ENCODE results near the gene SPRYD4.
"Not testable (repeated sequence)": the region's sequence is repeated elsewhere in the genome, so short reads cannot be mapped to it uniquely, and the experiment has no call there.

The SPRYD4 gene

GRCh38 chr12:56499452-56499851 is 31.1 kb downstream of the SPRYD4 start:
- H3K9me3 ChIP-seq (ENCODE audit: insufficient read depth, low read depth, low read length); H3F3A ChIP-seq (ENCODE audit: low read depth); H3K79me2 ChIP-seq (ENCODE audit: insufficient read depth, low read length); H3K4me1 ChIP-seq (ENCODE audit: insufficient read depth, low read length, poor library complexity, severe bottlenecking); H3K4me2 ChIP-seq (ENCODE audit: low read depth, low read length, poor library complexity, severe bottlenecking); H3K9me2 ChIP-seq (replicated peaks; ENCODE audit: low read depth, low read length); H4K20me1 ChIP-seq (ENCODE audit: insufficient read depth, low read length, poor library complexity, severe bottlenecking); H3K27me3 ChIP-seq (ENCODE audit: insufficient read depth, low read length, poor library complexity, severe bottlenecking); H3K9ac ChIP-seq (ENCODE audit: low read depth, low read length, poor library complexity, severe bottlenecking); H2AFZ ChIP-seq (ENCODE audit: low read length); H3K36me3 ChIP-seq (ENCODE audit: insufficient read depth, low read length); H3K4me3 ChIP-seq (ENCODE audit: low read length, poor library complexity, severe bottlenecking): not testable (repeated sequence)

GRCh38 chr12:56499879-56500278 is 31.5 kb downstream of the SPRYD4 start:
- not testable (repeated sequence) for H3K4me2 ChIP-seq (ENCODE audit: low read depth, low read length, poor library complexity, severe bottlenecking); H3K4me1 ChIP-seq (ENCODE audit: insufficient read depth, low read length, poor library complexity, severe bottlenecking); H3K36me3 ChIP-seq (ENCODE audit: insufficient read depth, low read length); H3K9me3 ChIP-seq (ENCODE audit: insufficient read depth, low read depth, low read length); H3K79me2 ChIP-seq (ENCODE audit: insufficient read depth, low read length); H3K4me3 ChIP-seq (ENCODE audit: low read length, poor library complexity, severe bottlenecking); H3K27me3 ChIP-seq (ENCODE audit: insufficient read depth, low read length, poor library complexity, severe bottlenecking); H3F3A ChIP-seq (ENCODE audit: low read depth); H3K9me2 ChIP-seq (replicated peaks; ENCODE audit: low read depth, low read length); H3K9ac ChIP-seq (ENCODE audit: low read depth, low read length, poor library complexity, severe bottlenecking); H4K20me1 ChIP-seq (ENCODE audit: insufficient read depth, low read length, poor library complexity, severe bottlenecking); H2AFZ ChIP-seq (ENCODE audit: low read length)

GRCh38 chr12:56510786-56511185 is 42.4 kb downstream of the SPRYD4 start:
- Histone ChIP-seq H4K20me1 (ENCODE audit: insufficient read depth, low read length, poor library complexity, severe bottlenecking) (no peaks in the 10 kb centered on the region), H2AFZ (ENCODE audit: low read length) (no peak overlapping the region), H3K79me2 (ENCODE audit: insufficient read depth, low read length) (no peaks in the 10 kb centered on the region), H3K4me2 (ENCODE audit: low read depth, low read length, poor library complexity, severe bottlenecking) (no peak overlapping the region), H3K4me1 (ENCODE audit: insufficient read depth, low read length, poor library complexity, severe bottlenecking) (no peaks in the 10 kb centered on the region), H3K9ac (ENCODE audit: low read depth, low read length, poor library complexity, severe bottlenecking) (no peak overlapping the region), H3K36me3 (ENCODE audit: insufficient read depth, low read length) (no peaks in the 10 kb centered on the region), H3K4me3 (ENCODE audit: low read length, poor library complexity, severe bottlenecking) (no peak overlapping the region), H3K9me3 (ENCODE audit: insufficient read depth, low read depth, low read length) (no peaks in the 10 kb centered on the region), H3F3A (ENCODE audit: low read depth) (no peaks in the 10 kb centered on the region), H3K27me3 (ENCODE audit: insufficient read depth, low read length, poor library complexity, severe bottlenecking) (no peaks in the 10 kb centered on the region), H3K9me2 (replicated peaks; ENCODE audit: low read depth, low read length) (no peaks in the 10 kb centered on the region)
- TF ChIP-seq EZH2phosphoT487 (IDR thresholded peaks at IDR 0.05; ENCODE audit: borderline replicate concordance) (no peak), CTCF (conservative IDR thresholded peaks at IDR 0.05; ENCODE audit: low read length) (no peak)

- H3K4me1 ChIP-seq (ENCODE audit: insufficient read depth, low read length, poor library complexity, severe bottlenecking); H3K9ac ChIP-seq (ENCODE audit: low read depth, low read length, poor library complexity, severe bottlenecking); H3F3A ChIP-seq (ENCODE audit: low read depth); H3K27me3 ChIP-seq (ENCODE audit: insufficient read depth, low read length, poor library complexity, severe bottlenecking); H3K9me3 ChIP-seq (ENCODE audit: insufficient read depth, low read depth, low read length); H3K36me3 ChIP-seq (ENCODE audit: insufficient read depth, low read length); H3K9me2 ChIP-seq (replicated peaks; ENCODE audit: low read depth, low read length); H3K4me3 ChIP-seq (ENCODE audit: low read length, poor library complexity, severe bottlenecking); H3K79me2 ChIP-seq (ENCODE audit: insufficient read depth, low read length); H2AFZ ChIP-seq (ENCODE audit: low read length); H4K20me1 ChIP-seq (ENCODE audit: insufficient read depth, low read length, poor library complexity, severe bottlenecking); H3K4me2 ChIP-seq (ENCODE audit: low read depth, low read length, poor library complexity, severe bottlenecking): not testable (repeated sequence)
Measured at GRCh38 chr12:56514014-56514318, 45.6 kb downstream of the SPRYD4 start.

- no peaks in the 10 kb centered on the region for H3K9me2 ChIP-seq (replicated peaks; ENCODE audit: low read depth, low read length)
- TF ChIP-seq CTCF (conservative IDR thresholded peaks at IDR 0.05; ENCODE audit: low read length) = no peak
- no peak for TF ChIP-seq EZH2phosphoT487 (IDR thresholded peaks at IDR 0.05; ENCODE audit: borderline replicate concordance)
- no peaks in the 10 kb centered on the region for H4K20me1 ChIP-seq (ENCODE audit: insufficient read depth, low read length, poor library complexity, severe bottlenecking)
- H3K4me2 ChIP-seq (ENCODE audit: low read depth, low read length, poor library complexity, severe bottlenecking) = no peak overlapping the region
- peaks cover 4% of the 10 kb centered on the region; the same call in 1 of the 2 replicates for H3K79me2 ChIP-seq (ENCODE audit: insufficient read depth, low read length)
- H3F3A ChIP-seq (ENCODE audit: low read depth) = no peaks in the 10 kb centered on the region
- no peaks in the 10 kb centered on the region for H3K36me3 ChIP-seq (ENCODE audit: insufficient read depth, low read length)
- no peak overlapping the region for H2AFZ ChIP-seq (ENCODE audit: low read length)
- H3K4me1 ChIP-seq (ENCODE audit: insufficient read depth, low read length, poor library complexity, severe bottlenecking) = peaks cover 17% of the 10 kb centered on the region
- H3K9ac ChIP-seq (ENCODE audit: low read depth, low read length, poor library complexity, severe bottlenecking) = no peak overlapping the region
- H3K9me3 ChIP-seq (ENCODE audit: insufficient read depth, low read depth, low read length) = no peaks in the 10 kb centered on the region
- no peaks in the 10 kb centered on the region for H3K27me3 ChIP-seq (ENCODE audit: insufficient read depth, low read length, poor library complexity, severe bottlenecking)
- H3K4me3 ChIP-seq (ENCODE audit: low read length, poor library complexity, severe bottlenecking) = no peak overlapping the region
Measured at GRCh38 chr12:56517854-56518253, 49.5 kb downstream of the SPRYD4 start.

Measured in Loucy (cell line).